T-helper 2 cell treated with Interferon-gamma antibody and Interleukin-4, amounts not matched to agents 5 μg/mL and 100 μg/mL, for 36 hours (primary cell): ENCODE results near the gene TMEM33.

ENCODE experiments used
- DNase-seq: peaks from one replicate; pipeline ENCODE4 v3.0.0; 2021; ENCODE audit warnings: low spot score
- H3K27ac Mint-ChIP-seq: one replicate; pipeline ENCODE4 v1.8.0; 2021; ENCODE audit warnings: mild to moderate bottlenecking, mixed read lengths
- H3K27me3 Mint-ChIP-seq: one replicate; pipeline ENCODE4 v1.8.0; 2021; ENCODE audit warnings: low read depth, mixed read lengths
- H3K36me3 Mint-ChIP-seq: one replicate; pipeline ENCODE4 v1.8.0; 2021; ENCODE audit warnings: low read depth, mixed read lengths
- H3K4me1 Mint-ChIP-seq: one replicate; pipeline ENCODE4 v1.8.0; 2021; ENCODE audit warnings: low read depth, mixed read lengths
- H3K4me3 Mint-ChIP-seq: one replicate; pipeline ENCODE4 v1.8.0; 2022; ENCODE audit warnings: mild to moderate bottlenecking, moderate library complexity, mixed read lengths
- H3K9me3 Mint-ChIP-seq: one replicate; pipeline ENCODE4 v1.8.0; 2021; ENCODE audit warnings: mixed read lengths

TMEM33 gene

GRCh38 chr4:41921476-41921875 lies 13.8 kb upstream of the TMEM33 start:
- H3K4me1 Mint-ChIP-seq = no peaks in the 10 kb centered on the region
- H3K9me3 Mint-ChIP-seq = peaks cover 24% of the 10 kb centered on the region
- H3K27ac Mint-ChIP-seq = no peak overlapping the region
- no peaks in the 10 kb centered on the region for H3K27me3 Mint-ChIP-seq
- DNase-seq = no peak
- no peaks in the 10 kb centered on the region for H3K36me3 Mint-ChIP-seq
- H3K4me3 Mint-ChIP-seq = no peak overlapping the region

GRCh38 chr4:41927796-41928499 lies 7.3 kb upstream of the TMEM33 start:
- peaks cover 10% of the 10 kb centered on the region for H3K27me3 Mint-ChIP-seq
- H3K4me3 Mint-ChIP-seq = no peak overlapping the region
- no peak for DNase-seq
- no peaks in the 10 kb centered on the region for H3K36me3 Mint-ChIP-seq
- peaks cover 9% of the 10 kb centered on the region for H3K4me1 Mint-ChIP-seq
- no peak overlapping the region for H3K27ac Mint-ChIP-seq
- H3K9me3 Mint-ChIP-seq = peaks cover 7% of the 10 kb centered on the region

GRCh38 chr4:41930139-41930831 lies 4.9 kb upstream of the TMEM33 start:
- Mint-ChIP-seq H3K4me3 (no peak overlapping the region), H3K27me3 (peaks cover 10% of the 10 kb centered on the region), H3K4me1 (peaks cover 18% of the 10 kb centered on the region), H3K36me3 (peaks cover 6% of the 10 kb centered on the region), H3K27ac (no peak overlapping the region), H3K9me3 (peaks cover 6% of the 10 kb centered on the region)
- no peak for DNase-seq

- H3K27me3 Mint-ChIP-seq = peaks cover 10% of the 10 kb centered on the region
- no peak overlapping the region for H3K27ac Mint-ChIP-seq
- DNase-seq = no peak
- peaks cover 19% of the 10 kb centered on the region for H3K36me3 Mint-ChIP-seq
- peaks cover 6% of the 10 kb centered on the region for H3K9me3 Mint-ChIP-seq
- H3K4me3 Mint-ChIP-seq = no peak overlapping the region
- H3K4me1 Mint-ChIP-seq = peaks cover 38% of the 10 kb centered on the region
These were observed 2.2 kb upstream of the TMEM33 start for GRCh38 chr4:41932988-41933387.

- H3K4me1 Mint-ChIP-seq = peaks cover 44% of the 10 kb centered on the region
These were observed 1.2 kb upstream of the TMEM33 start for GRCh38 chr4:41933997-41934503.

GRCh38 chr4:41934514-41934900 lies 722 bp upstream of the TMEM33 start:
- Mint-ChIP-seq H3K27me3 (peaks cover under 1% of the 10 kb centered on the region), H3K4me3 (peak overlapping the region; percentile 99)

More at GRCh38 chr4:41933997-41934503, 1.2 kb upstream of the TMEM33 start:
- Mint-ChIP-seq H3K9me3 (peaks cover 6% of the 10 kb centered on the region), H3K36me3 (peaks cover 23% of the 10 kb centered on the region), H3K27me3 (peaks cover 4% of the 10 kb centered on the region), H3K27ac (no peak overlapping the region), H3K4me3 (peak overlapping the region; percentile 99)
- no peak for DNase-seq

GRCh38 chr4:41935652-41936021 lies 408 bp downstream of the TMEM33 start:
- H3K27ac Mint-ChIP-seq = peak overlapping the region; percentile 83
- peaks cover 47% of the 10 kb centered on the region for H3K4me1 Mint-ChIP-seq
- peaks cover 6% of the 10 kb centered on the region for H3K9me3 Mint-ChIP-seq

More at GRCh38 chr4:41934514-41934900, 722 bp upstream of the TMEM33 start:
- Mint-ChIP-seq H3K4me1 (peaks cover 44% of the 10 kb centered on the region), H3K27ac (peak overlapping the region; percentile 83), H3K9me3 (peaks cover 6% of the 10 kb centered on the region), H3K36me3 (peaks cover 23% of the 10 kb centered on the region)
- no peak for DNase-seq

GRCh38 chr4:41939016-41939626 lies 3.9 kb downstream of the TMEM33 start:
- no peaks in the 10 kb centered on the region for H3K27me3 Mint-ChIP-seq
- no peak overlapping the region for H3K4me3 Mint-ChIP-seq
- no peak overlapping the region for H3K27ac Mint-ChIP-seq
- H3K36me3 Mint-ChIP-seq = peaks cover 41% of the 10 kb centered on the region
- H3K9me3 Mint-ChIP-seq = peaks cover 6% of the 10 kb centered on the region
- no peak for DNase-seq
- H3K4me1 Mint-ChIP-seq = peaks cover 41% of the 10 kb centered on the region

More at GRCh38 chr4:41935652-41936021, 408 bp downstream of the TMEM33 start:
- peak; percentile 36 for DNase-seq
- H3K36me3 Mint-ChIP-seq = peaks cover 26% of the 10 kb centered on the region
- peak overlapping the region; percentile 99 for H3K4me3 Mint-ChIP-seq
- H3K27me3 Mint-ChIP-seq = no peaks in the 10 kb centered on the region

- no peak overlapping the region for H3K27ac Mint-ChIP-seq
- H3K27me3 Mint-ChIP-seq = no peaks in the 10 kb centered on the region
- peaks cover 39% of the 10 kb centered on the region for H3K36me3 Mint-ChIP-seq
- H3K4me3 Mint-ChIP-seq = no peak overlapping the region
- no peak for DNase-seq
- H3K9me3 Mint-ChIP-seq = no peaks in the 10 kb centered on the region
- H3K4me1 Mint-ChIP-seq = peaks cover 29% of the 10 kb centered on the region
These were observed 5.6 kb downstream of the TMEM33 start for GRCh38 chr4:41940834-41941233.

- Mint-ChIP-seq H3K4me1 (peaks cover 12% of the 10 kb centered on the region), H3K4me3 (no peak overlapping the region), H3K27me3 (no peaks in the 10 kb centered on the region), H3K27ac (no peak overlapping the region), H3K36me3 (peaks cover 38% of the 10 kb centered on the region), H3K9me3 (no peaks in the 10 kb centered on the region)
- DNase-seq = no peak
These were observed 8.3 kb downstream of the TMEM33 start for GRCh38 chr4:41943506-41943905.

GRCh38 chr4:41944089-41944488 lies 8.9 kb downstream of the TMEM33 start:
- Mint-ChIP-seq H3K27ac (no peak overlapping the region), H3K4me3 (no peak overlapping the region), H3K27me3 (no peaks in the 10 kb centered on the region), H3K36me3 (peaks cover 38% of the 10 kb centered on the region), H3K9me3 (no peaks in the 10 kb centered on the region), H3K4me1 (peaks cover 8% of the 10 kb centered on the region)
- no peak for DNase-seq

- Mint-ChIP-seq H3K4me1 (peaks cover 17% of the 10 kb centered on the region), H3K36me3 (peaks cover 53% of the 10 kb centered on the region), H3K9me3 (no peaks in the 10 kb centered on the region), H3K27me3 (no peaks in the 10 kb centered on the region), H3K27ac (no peak overlapping the region), H3K4me3 (no peak overlapping the region)
- no peak for DNase-seq
These were observed 14.3 kb downstream of the TMEM33 start for GRCh38 chr4:41949531-41949930.

GRCh38 chr4:41957634-41958033 lies 22.4 kb downstream of the TMEM33 start:
- H3K27ac Mint-ChIP-seq = no peak overlapping the region
- H3K4me1 Mint-ChIP-seq = no peaks in the 10 kb centered on the region
- no peak overlapping the region for H3K4me3 Mint-ChIP-seq
- no peaks in the 10 kb centered on the region for H3K27me3 Mint-ChIP-seq
- H3K9me3 Mint-ChIP-seq = no peaks in the 10 kb centered on the region
- H3K36me3 Mint-ChIP-seq = peaks cover 13% of the 10 kb centered on the region
- no peak for DNase-seq

GRCh38 chr4:41963105-41963504 lies 27.9 kb downstream of the TMEM33 start:
- Mint-ChIP-seq H3K36me3 (no peaks in the 10 kb centered on the region), H3K9me3 (peaks cover under 1% of the 10 kb centered on the region), H3K4me1 (no peaks in the 10 kb centered on the region), H3K27ac (no peak overlapping the region), H3K4me3 (no peak overlapping the region), H3K27me3 (no peaks in the 10 kb centered on the region)
- no peak for DNase-seq
